ENCODE measurements around the gene MT1A. TPM values are rescaled to one million over a fixed set of nuclear protein-coding genes. Genes with fewer than 3 reads are reported as not detected.

Gene MT1A
- polyA plus RNA-seq, 1 of the 3 experiments (the other 2 are of a cell fraction), result 5.4 TPM

DNA sequence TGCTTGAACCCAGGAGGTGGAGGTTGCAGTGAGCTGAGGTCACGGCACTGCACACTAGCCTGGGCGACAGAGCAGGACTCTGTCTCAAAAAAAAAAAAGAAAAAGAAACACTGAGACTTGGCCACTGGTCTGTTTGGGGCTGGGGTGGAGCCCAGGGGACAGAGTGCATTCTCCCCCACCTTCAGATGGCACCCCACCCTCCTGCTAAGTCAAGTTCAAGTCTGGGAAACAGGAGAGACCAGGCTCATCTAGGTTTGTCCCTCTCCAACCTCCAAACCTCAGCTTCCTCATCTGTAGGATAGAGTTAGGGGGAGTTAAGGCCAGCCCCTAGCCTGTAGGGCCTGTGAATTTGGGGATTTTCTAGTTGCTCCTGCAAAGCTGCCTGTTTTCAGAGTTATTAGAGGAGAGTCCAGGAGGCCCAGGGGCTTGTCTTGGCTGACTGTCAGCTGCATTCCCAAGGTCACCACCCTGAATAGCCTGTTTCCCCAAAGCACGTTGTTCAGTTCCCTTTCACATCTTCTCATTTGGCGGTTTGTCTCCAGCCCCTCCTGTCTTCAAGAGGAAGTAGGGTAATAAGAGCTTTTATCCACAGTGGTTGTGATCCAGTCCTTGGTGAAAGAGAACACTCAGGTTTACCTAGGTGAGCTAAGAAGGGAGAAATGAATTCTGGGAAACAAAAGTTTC is 46.9 kb upstream of the MT1A start (continued):
- no peak for TF ChIP-seq GATA2 (CRISPR knock-in tag; IDR thresholded peaks at IDR 0.05)
- TF ChIP-seq FOSL2 (IDR thresholded peaks at IDR 0.05; ENCODE audit: borderline replicate concordance, low read depth), result no peak
- TF ChIP-seq, protein P1, sequence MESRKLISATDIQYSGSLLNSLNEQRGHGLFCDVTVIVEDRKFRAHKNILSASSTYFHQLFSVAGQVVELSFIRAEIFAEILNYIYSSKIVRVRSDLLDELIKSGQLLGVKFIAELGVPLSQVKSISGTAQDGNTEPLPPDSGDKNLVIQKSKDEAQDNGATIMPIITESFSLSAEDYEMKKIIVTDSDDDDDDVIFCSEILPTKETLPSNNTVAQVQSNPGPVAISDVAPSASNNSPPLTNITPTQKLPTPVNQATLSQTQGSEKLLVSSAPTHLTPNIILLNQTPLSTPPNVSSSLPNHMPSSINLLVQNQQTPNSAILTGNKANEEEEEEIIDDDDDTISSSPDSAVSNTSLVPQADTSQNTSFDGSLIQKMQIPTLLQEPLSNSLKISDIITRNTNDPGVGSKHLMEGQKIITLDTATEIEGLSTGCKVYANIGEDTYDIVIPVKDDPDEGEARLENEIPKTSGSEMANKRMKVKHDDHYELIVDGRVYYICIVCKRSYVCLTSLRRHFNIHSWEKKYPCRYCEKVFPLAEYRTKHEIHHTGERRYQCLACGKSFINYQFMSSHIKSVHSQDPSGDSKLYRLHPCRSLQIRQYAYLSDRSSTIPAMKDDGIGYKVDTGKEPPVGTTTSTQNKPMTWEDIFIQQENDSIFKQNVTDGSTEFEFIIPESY (IDR thresholded peaks at IDR 0.05; ENCODE audit: borderline replicate concordance, low read depth), result no peak

DNA sequence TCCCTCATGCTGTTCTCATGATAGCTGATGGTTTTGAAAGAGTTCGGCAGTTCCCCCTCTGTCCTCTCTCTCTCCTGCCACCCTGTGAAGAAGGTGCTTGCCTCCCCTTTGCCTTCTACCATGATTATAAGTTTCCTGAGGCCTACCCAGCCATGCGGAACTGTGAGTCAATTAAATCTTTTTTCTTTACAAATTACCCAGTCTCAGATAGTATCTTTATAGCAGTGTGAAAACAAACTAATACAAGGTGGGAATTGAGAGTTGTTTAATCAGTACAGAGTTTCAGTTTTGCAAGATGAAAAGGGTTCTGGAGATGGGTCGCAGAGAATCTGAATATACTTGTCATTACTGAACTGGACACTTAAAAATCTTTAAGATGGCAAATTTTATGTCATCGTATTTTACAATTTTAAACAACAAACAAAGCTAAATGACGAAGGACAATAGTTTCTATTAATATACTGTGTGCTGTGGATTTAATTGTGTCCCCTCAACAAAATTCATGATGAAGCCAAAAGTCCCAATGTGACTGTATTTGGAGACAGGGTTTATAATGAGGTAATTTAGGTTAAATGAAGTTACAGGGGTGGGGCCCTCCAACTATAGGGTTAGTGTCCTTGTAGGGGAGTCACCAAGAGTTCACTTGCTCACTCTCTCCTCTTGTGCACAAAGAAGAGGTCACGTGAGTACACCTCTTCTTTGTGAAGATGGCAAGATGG is 44.7 kb upstream of the MT1A start:
- Histone ChIP-seq H3K4me1 (ENCODE audit: control insufficient read depth in 1 of 2, insufficient read depth in 2 of 2, low read depth in 1 of 2, low read length in 1 of 2) (peaks cover 0 to 8% of the 10 kb centered on the region in 2 experiments; a peak in 1 of 4 replicates), H4K20me1 (ENCODE audit: insufficient read depth) (no peaks in the 10 kb centered on the region), H3K4me3 (ENCODE audit: low read depth in 2 of 2, low read length in 1 of 2) (no peak overlapping the region), H3K9me3 (no peaks in the 10 kb centered on the region), H3K9ac (no peak overlapping the region), H3F3A (replicated peaks; ENCODE audit: insufficient read depth) (no peaks in the 10 kb centered on the region), H3K9me2 (no peaks in the 10 kb centered on the region), H3K79me2 (ENCODE audit: insufficient read depth) (no peaks in the 10 kb centered on the region), H3K27ac (ENCODE audit: low read depth in 2 of 2, low read length in 1 of 2) (no peak overlapping the region), H3K36me3 (replicated peaks in 1 of 2; ENCODE audit: control insufficient read depth in 1 of 2, insufficient read depth in 2 of 2, low read length in 1 of 2) (no peaks in the 10 kb centered on the region), H3K27me3 (ENCODE audit: insufficient read depth) (no peaks in the 10 kb centered on the region), H3K4me2 (no peak overlapping the region), H2AFZ (ENCODE audit: low read depth) (no peak overlapping the region)
- ChIA-PET CTCF (interaction anchor here (0.6 to 0.8 kb wide), 2 partner anchors 10 to 19 kb away, joined by 3 read pairs; no protein-coding TSS in a partner anchor), POLR2A (no interaction called here)
- WGBS (ENCODE audit: low lambda C conversion rate), result 79% methylated on average over 6 of the region's 6 CpGs
- DNase-seq, result no peak
- TF ChIP-seq EZH2phosphoT487 (IDR thresholded peaks at IDR 0.05; ENCODE audit: borderline replicate concordance, low read depth), result no peak
- no peak for TF ChIP-seq TCF12 (IDR thresholded peaks at IDR 0.05)
- TF ChIP-seq, protein P2, sequence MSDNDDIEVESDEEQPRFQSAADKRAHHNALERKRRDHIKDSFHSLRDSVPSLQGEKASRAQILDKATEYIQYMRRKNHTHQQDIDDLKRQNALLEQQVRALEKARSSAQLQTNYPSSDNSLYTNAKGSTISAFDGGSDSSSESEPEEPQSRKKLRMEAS (IDR thresholded peaks at IDR 0.05; ENCODE audit: low read depth), result no peak
- no peak for TF ChIP-seq SIN3A (IDR thresholded peaks at IDR 0.05; ENCODE audit: borderline replicate concordance, low read depth, low read length)
- TF ChIP-seq POLR2AphosphoS5 (IDR thresholded peaks at IDR 0.05; ENCODE audit: low read depth, low read length), result no peak
- TF ChIP-seq, protein P3, sequence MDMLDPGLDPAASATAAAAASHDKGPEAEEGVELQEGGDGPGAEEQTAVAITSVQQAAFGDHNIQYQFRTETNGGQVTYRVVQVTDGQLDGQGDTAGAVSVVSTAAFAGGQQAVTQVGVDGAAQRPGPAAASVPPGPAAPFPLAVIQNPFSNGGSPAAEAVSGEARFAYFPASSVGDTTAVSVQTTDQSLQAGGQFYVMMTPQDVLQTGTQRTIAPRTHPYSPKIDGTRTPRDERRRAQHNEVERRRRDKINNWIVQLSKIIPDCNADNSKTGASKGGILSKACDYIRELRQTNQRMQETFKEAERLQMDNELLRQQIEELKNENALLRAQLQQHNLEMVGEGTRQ (IDR thresholded peaks at IDR 0.05; ENCODE audit: borderline replicate concordance, low read depth, low read length), result no peak
- no peak for TF ChIP-seq RFX5 (IDR thresholded peaks at IDR 0.05; ENCODE audit: low read length)
- TF ChIP-seq FOXM1 (IDR thresholded peaks at IDR 0.05; ENCODE audit: low read depth), result no peak
- no peak for TF ChIP-seq ELF1 (IDR thresholded peaks at IDR 0.05)
- TF ChIP-seq JUND (IDR thresholded peaks at IDR 0.05), result no peak
- TF ChIP-seq, protein P4, sequence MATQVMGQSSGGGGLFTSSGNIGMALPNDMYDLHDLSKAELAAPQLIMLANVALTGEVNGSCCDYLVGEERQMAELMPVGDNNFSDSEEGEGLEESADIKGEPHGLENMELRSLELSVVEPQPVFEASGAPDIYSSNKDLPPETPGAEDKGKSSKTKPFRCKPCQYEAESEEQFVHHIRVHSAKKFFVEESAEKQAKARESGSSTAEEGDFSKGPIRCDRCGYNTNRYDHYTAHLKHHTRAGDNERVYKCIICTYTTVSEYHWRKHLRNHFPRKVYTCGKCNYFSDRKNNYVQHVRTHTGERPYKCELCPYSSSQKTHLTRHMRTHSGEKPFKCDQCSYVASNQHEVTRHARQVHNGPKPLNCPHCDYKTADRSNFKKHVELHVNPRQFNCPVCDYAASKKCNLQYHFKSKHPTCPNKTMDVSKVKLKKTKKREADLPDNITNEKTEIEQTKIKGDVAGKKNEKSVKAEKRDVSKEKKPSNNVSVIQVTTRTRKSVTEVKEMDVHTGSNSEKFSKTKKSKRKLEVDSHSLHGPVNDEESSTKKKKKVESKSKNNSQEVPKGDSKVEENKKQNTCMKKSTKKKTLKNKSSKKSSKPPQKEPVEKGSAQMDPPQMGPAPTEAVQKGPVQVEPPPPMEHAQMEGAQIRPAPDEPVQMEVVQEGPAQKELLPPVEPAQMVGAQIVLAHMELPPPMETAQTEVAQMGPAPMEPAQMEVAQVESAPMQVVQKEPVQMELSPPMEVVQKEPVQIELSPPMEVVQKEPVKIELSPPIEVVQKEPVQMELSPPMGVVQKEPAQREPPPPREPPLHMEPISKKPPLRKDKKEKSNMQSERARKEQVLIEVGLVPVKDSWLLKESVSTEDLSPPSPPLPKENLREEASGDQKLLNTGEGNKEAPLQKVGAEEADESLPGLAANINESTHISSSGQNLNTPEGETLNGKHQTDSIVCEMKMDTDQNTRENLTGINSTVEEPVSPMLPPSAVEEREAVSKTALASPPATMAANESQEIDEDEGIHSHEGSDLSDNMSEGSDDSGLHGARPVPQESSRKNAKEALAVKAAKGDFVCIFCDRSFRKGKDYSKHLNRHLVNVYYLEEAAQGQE (IDR thresholded peaks at IDR 0.05; ENCODE audit: low read depth, low read length), result no peak

Measured in SK-N-SH (cell line).